K562 (cell line): ENCODE results near the gene P4HB. TPM values are rescaled to one million over a fixed set of nuclear protein-coding genes. Genes with fewer than 3 reads are reported as not detected.

Source experiments
- ATAC-seq: fragments of 200-7000 bp; cut with Tn5 transposase; 3 replicates; pipeline ENCODE4 v1.9.1; 2020; ENCODE audit warnings: moderate library complexity
- BruUV-seq: library from RNA; stranded (reverse); fragments of 400-500 nt; replicated peaks from 2 replicates; lab custom pipeline; 2021; lab: Mats Ljungman, UMichigan
- CTCF ChIA-PET: fragments of 300-600 bp; formaldehyde crosslinking; extraction: SDS; loops from one replicate; lab custom pipeline; 2021; ENCODE audit warnings: low intra/inter-chr PET ratio; lab: Yijun Ruan, JAX
- POLR2A ChIA-PET: fragments of 300-600, 350-650 bp; sonication (Branson Sonifier 250); formaldehyde crosslinking; extraction: SDS; loops from one replicate; lab custom pipeline; 2021; ENCODE audit warnings: antibody characterized with exemption, inconsistent platforms; lab: Yijun Ruan, JAX
- DNase-seq, 4 experiments: peaks; one replicate each; pipeline versions ENCODE4 v3.0.0 to v3.0.0-alpha.2; 2011 to 2018; ENCODE audit warnings: low spot score in 3 of 4, mixed read lengths in 3 of 4; ENCODE audit errors: extremely low read depth in 1 of 4
- FAIRE-seq: peaks from 2 replicates; lab custom pipeline; 2011; peaks lifted over from hg19 to GRCh38; lab: Jason Lieb, UNC
- H2AFZ ChIP-seq: 2 replicates; pipeline ENCODE4 v1.6.0; 2011; ENCODE audit warnings: low read depth, low read length, control low read depth, inconsistent platforms
- H3K27ac ChIP-seq: fragments of 200-600 bp; 3 replicates; pipeline ENCODE4 v1.8.0; 2011; ENCODE audit warnings: low read depth, mild to moderate bottlenecking, control low read depth, inconsistent platforms, low read length, moderate library complexity, mixed read lengths; ENCODE audit errors: extremely low read depth
- H3K27me3 ChIP-seq, 2 experiments: fragments of 300-600 bp in 1 of 2; 2 replicates in 1 of 2; 3 replicates in 1 of 2; pipeline versions ENCODE4 v1.6.0 to v1.8.0; 2011; ENCODE audit warnings: inconsistent platforms in 2 of 2, low read length in 2 of 2, mild to moderate bottlenecking in 1 of 2, mixed read lengths in 1 of 2, moderate library complexity in 1 of 2; ENCODE audit not compliant: control insufficient read depth in 2 of 2, insufficient read depth in 2 of 2
- H3K36me3 ChIP-seq: fragments of 300-600 bp; 3 replicates; pipeline ENCODE4 v1.8.0; 2011; ENCODE audit warnings: mild to moderate bottlenecking, low read length, inconsistent platforms; ENCODE audit not compliant: control insufficient read depth, insufficient read depth
- H3K4me1 ChIP-seq, 2 experiments: fragments of 200-600 bp in 1 of 2; replicated peaks in 1 of 2; 2 replicates in 1 of 2; 3 replicates in 1 of 2; pipeline versions ENCODE4 v1.5.1 to v1.8.0; 2011; ENCODE audit warnings: inconsistent platforms in 2 of 2, low read length in 2 of 2, mild to moderate bottlenecking in 1 of 2, mixed read lengths in 1 of 2, moderate library complexity in 1 of 2; ENCODE audit not compliant: control insufficient read depth in 2 of 2, insufficient read depth in 2 of 2
- H3K4me2 ChIP-seq: 2 replicates; pipeline ENCODE4 v1.6.1; 2011; ENCODE audit warnings: low read length, control low read depth, inconsistent platforms, mixed read lengths; ENCODE audit not compliant: insufficient read depth
- H3K4me3 ChIP-seq: fragments of 200-600 bp; sonication (generic), shearing (Covaris generic); 2 replicates; pipeline ENCODE4 v1.5.1; 2016; ENCODE audit warnings: control low read depth, inconsistent platforms
- H3K79me2 ChIP-seq: fragments of 200-600 bp; 3 replicates; pipeline ENCODE4 v1.8.0; 2011; ENCODE audit warnings: low read length, inconsistent platforms; ENCODE audit not compliant: control insufficient read depth, insufficient read depth
- H3K9ac ChIP-seq, 2 experiments: 2 replicates each; pipeline versions ENCODE4 v1.6.0 to v1.6.1; 2011; ENCODE audit warnings: low read depth in 2 of 2, low read length in 2 of 2, control low read depth in 1 of 2, inconsistent platforms in 1 of 2, mild to moderate bottlenecking in 1 of 2, mixed read lengths in 1 of 2; ENCODE audit not compliant: insufficient read depth in 1 of 2
- H3K9me1 ChIP-seq: one replicate; pipeline ENCODE4 v1.6.0; 2011; ENCODE audit warnings: inconsistent platforms, mild to moderate bottlenecking, low read length, moderate library complexity; ENCODE audit not compliant: control insufficient read depth, insufficient read depth
- H3K9me3 ChIP-seq: replicated peaks from 2 replicates; pipeline ENCODE4 v1.5.1; 2011; ENCODE audit warnings: low read depth, low read length, inconsistent platforms; ENCODE audit not compliant: control insufficient read depth, insufficient read depth
- H4K20me1 ChIP-seq: replicated peaks from 2 replicates; pipeline ENCODE4 v1.6.1; 2011; ENCODE audit warnings: low read length, inconsistent platforms, mixed read lengths; ENCODE audit not compliant: control insufficient read depth, insufficient read depth
- BRCA1 ChIP-seq, 2 experiments: fragments of 450-650 bp in 1 of 2; sonication (generic) in 1 of 2; formaldehyde crosslinking in 1 of 2; IDR thresholded peaks; 2 replicates each; pipeline versions ENCODE4 v1.5.0 to v1.6.1; 2017 to 2020; ENCODE audit warnings: mild to moderate bottlenecking in 1 of 2, missing genetic modification reagents in 1 of 2
- C11orf30 ChIP-seq: fragments of 450-650 bp; IDR thresholded peaks from 2 replicates; pipeline ENCODE4 v1.6.1; 2016; ENCODE audit warnings: low read depth, mild to moderate bottlenecking
- CGGBP1 ChIP-seq: fragments of 250-450 bp; sonication (Bioruptor Pico); IDR thresholded peaks from 2 replicates; pipeline ENCODE4 v1.9.0; 2021; ENCODE audit warnings: mild to moderate bottlenecking
- DDX20 ChIP-seq: fragments of 450-650 bp; IDR thresholded peaks from 2 replicates; pipeline ENCODE4 v1.6.1; 2016; ENCODE audit warnings: missing genetic modification characterization, low read depth, mild to moderate bottlenecking, missing compliant biosample characterization, moderate library complexity
- ESRRB ChIP-seq: fragments of 250-450 bp; sonication (Bioruptor Pico); IDR thresholded peaks from 2 replicates; pipeline ENCODE4 v1.5.0; 2020; ENCODE audit warnings: mild to moderate bottlenecking, moderate library complexity, borderline replicate concordance
- ETS1 ChIP-seq: conservative IDR thresholded peaks from 2 replicates; pipeline ENCODE4 v1.6.1; 2011; ENCODE audit warnings: low read depth, mild to moderate bottlenecking, low read length; ENCODE audit not compliant: control insufficient read depth
- EZH2 ChIP-seq: IDR thresholded peaks from 2 replicates; pipeline ENCODE4 v1.6.1; 2012; ENCODE audit warnings: low read depth, mild to moderate bottlenecking, inconsistent platforms, low read length, borderline replicate concordance
- FOXA1 ChIP-seq: fragments of 450-650 bp; IDR thresholded peaks from 2 replicates; pipeline ENCODE4 v1.6.1; 2016; ENCODE audit warnings: mild to moderate bottlenecking, borderline replicate concordance
- HNRNPUL1 ChIP-seq: fragments of 200-400 bp; formaldehyde crosslinking; IDR thresholded peaks from 2 replicates; pipeline ENCODE4 v1.6.1; 2017; ENCODE audit warnings: low read length
- MAZ ChIP-seq, 2 experiments: fragments of 450-650 bp in 1 of 2; sonication (generic) in 1 of 2; formaldehyde crosslinking; IDR thresholded peaks in 1 of 2; conservative IDR thresholded peaks in 1 of 2; 2 replicates each; pipeline versions ENCODE4 v1.4.0 to v1.5.0; 2020; ENCODE audit warnings: mild to moderate bottlenecking in 1 of 2, missing genetic modification reagents in 1 of 2
- PCBP2 ChIP-seq: fragments of 200-400 bp; formaldehyde crosslinking; IDR thresholded peaks from 2 replicates; pipeline ENCODE4 v1.6.1; 2018; ENCODE audit warnings: low read length, low read depth, mild to moderate bottlenecking, moderate library complexity; ENCODE audit not compliant: poor library complexity, severe bottlenecking
- POLR2B ChIP-seq: fragments of 450-650 bp; IDR thresholded peaks from 2 replicates; pipeline ENCODE4 v1.6.1; 2018; ENCODE audit warnings: low read depth; ENCODE audit not compliant: partially characterized antibody
- POLR2G ChIP-seq: fragments of 200-400 bp; formaldehyde crosslinking; IDR thresholded peaks from 2 replicates; pipeline ENCODE4 v1.6.1; 2017; ENCODE audit warnings: low read depth, mild to moderate bottlenecking, antibody characterized with exemption, low read length, moderate library complexity
- SMAD2 ChIP-seq: fragments of 150-350 bp; IDR thresholded peaks from 2 replicates; pipeline ENCODE4 v1.6.1; 2014; ENCODE audit warnings: low read depth, mild to moderate bottlenecking, low read length
- STAT5A ChIP-seq: IDR thresholded peaks from 2 replicates; pipeline ENCODE4 v1.6.1; 2012; ENCODE audit warnings: low read length, inconsistent platforms, borderline replicate concordance
- TAF9B ChIP-seq: fragments of 450-650 bp; IDR thresholded peaks from 2 replicates; pipeline ENCODE4 v1.6.1; 2018; ENCODE audit warnings: mild to moderate bottlenecking; ENCODE audit not compliant: partially characterized antibody
- THRAP3 ChIP-seq: fragments of 450-650 bp; IDR thresholded peaks from 2 replicates; pipeline ENCODE4 v1.6.1; 2016; ENCODE audit warnings: mild to moderate bottlenecking, inconsistent platforms, borderline replicate concordance
- ZBTB17 ChIP-seq: fragments of 450-650 bp; formaldehyde crosslinking; IDR thresholded peaks from 2 replicates; pipeline ENCODE4 v1.4.0; 2020; ENCODE audit warnings: mild to moderate bottlenecking
- ZNF764 ChIP-seq: fragments of 250-450 bp; sonication (Bioruptor Pico); IDR thresholded peaks from 2 replicates; pipeline ENCODE4 v1.4.0; 2020; ENCODE audit warnings: low read depth, mild to moderate bottlenecking, moderate library complexity
- WGBS: fragments of 100-300 bp; shearing (Covaris generic); methylation state at CpG from one replicate; pipeline ENCODE4 v1.1.6; 2016; ENCODE audit warnings: low coverage, mixed read lengths; ENCODE audit not compliant: insufficient coverage; ENCODE audit errors: missing lambda C conversion rate; 5-methylcytosine and 5-hydroxymethylcytosine counted together
- in situ Hi-C: fragments of 300-500 bp; cut with MboI; formaldehyde crosslinking; loops from 4 replicates; pipeline ENCODE4 v1.15.0; 2018; ENCODE audit warnings: inconsistent platforms, mixed read lengths
- intact Hi-C: fragments of 100-400 bp; cut with micrococcal nuclease; formaldehyde crosslinking; loops from 2 replicates; pipeline ENCODE4 v1.14.2; 2022
- polyA plus RNA-seq, 8 experiments: library from polyadenylated mRNA; depleted of rRNA in 4 of 8; stranded (reverse) in 5 of 8; unstranded in 3 of 8; fragments of >200 nt; fragmentation: Nextera tagmentation in 2 of 8; fragmentation: Illumina TruSeq in 1 of 8; extraction: Ambion mirVana in 2 of 8; extraction: Trizol in 1 of 8; gene quantifications; 2 replicates each; pipeline versions ENCODE4 v1.2.1 to v1.2.3, GENCODE V29; 2011 to 2014; ENCODE audit warnings: inconsistent platforms in 1 of 8, missing spikeins in 1 of 8
- total RNA-seq, 7 experiments: library from RNA; depleted of rRNA in 6 of 7; stranded (reverse); fragments of >200 nt in 6 of 7; fragmentation: Illumina TruSeq in 2 of 7; extraction: Trizol in 2 of 7; gene quantifications; 2 replicates each; pipeline versions ENCODE4 v1.2.1 to v1.2.3, GENCODE V29; 2011 to 2021; ENCODE audit warnings: low replicate concordance in 1 of 7

The P4HB gene
- total and polyA plus RNA-seq, 9 of the 15 experiments (the other 6 are each of a cell fraction or from before 2014, with no cell fraction given) = 4.4 to 645 (median 325) TPM

GRCh38 chr17:81902653-81903414, 42.5 kb upstream of the P4HB start (continued):
- TF ChIP-seq HNRNPUL1 (no peak), ZNF764 (no peak), THRAP3 (no peak), ESRRB (no peak)

GRCh38 chr17:81902023-81902652, 41.8 kb upstream of the P4HB start, which contains the start of gene NPB:
TSS of gene NPB (plus strand) at chr17:81902238. CDS start at chr17:81902278, 40 bp downstream.
- CTCF ChIA-PET = no interaction called here
- TF ChIP-seq EZH2 = no peak
- TF ChIP-seq STAT5A = no peak
- peak in 1 of 2 experiments; percentile 28; a peak in 2 of 4 replicates for TF ChIP-seq MAZ (CRISPR knock-in tag; conservative IDR thresholded peaks at IDR 0.05 in 1 of 2, IDR thresholded peaks at IDR 0.05 in 1 of 2)
- no peak for TF ChIP-seq POLR2B
- TF ChIP-seq POLR2G = peak; percentile 78
- no peak for TF ChIP-seq SMAD2
- TF ChIP-seq PCBP2 = no peak
- no peak for TF ChIP-seq BRCA1 (IDR thresholded peaks at IDR 0.05)
- no peak for TF ChIP-seq BRCA1 (CRISPR knock-in tag; IDR thresholded peaks at IDR 0.05)
- no peak for TF ChIP-seq TAF9B
- no peak for TF ChIP-seq CGGBP1 (CRISPR knock-in tag)
- no peak for TF ChIP-seq ETS1
- TF ChIP-seq ZBTB17 = peak; percentile 33; the same call in 1 of the 2 replicates
- TF ChIP-seq FOXA1 = no peak
- no peak for TF ChIP-seq DDX20 (tag)
- TF ChIP-seq C11orf30 = no peak

More at GRCh38 chr17:81902023-81902652, 41.8 kb upstream of the P4HB start, which contains the start of gene NPB:
- no peaks in the 10 kb centered on the region for H3K79me2 ChIP-seq
- no peaks in the 10 kb centered on the region for H3K9me1 ChIP-seq
- peak within 1 kb of the TSS; percentile 51 for H3K4me2 ChIP-seq
- peak within 1 kb of the TSS; percentile 27; the same call in 1 of the 3 replicates for H3K27ac ChIP-seq
- peak within 1 kb of the TSS in 1 of 2 experiments; percentile 89; a peak in 3 of 4 replicates for H3K9ac ChIP-seq
- H4K20me1 ChIP-seq = peaks cover 9% of the 10 kb centered on the region; the same call in 1 of the 2 replicates
- H3K9me3 ChIP-seq = no peaks in the 10 kb centered on the region
- no TSS peak for BruUV-seq
- no peaks in the 10 kb centered on the region for H3K27me3 ChIP-seq
- peak; percentile 86 for ATAC-seq
- H3K4me3 ChIP-seq = peak within 1 kb of the TSS; percentile 32; the same call in 1 of the 2 replicates
- intact Hi-C loops (no loop called here), in situ Hi-C loops (no loop called here)
- POLR2A ChIA-PET = interaction anchor here (0.6 to 1.7 kb wide), 8 partner anchors 9 to 251 kb away, joined by 3 to 10 read pairs (median 4); partner anchors contain the start of genes ANAPC11 and PCYT2
- no peak for FAIRE-seq
- H2AFZ ChIP-seq = no peak within 1 kb of the TSS
- peaks cover 74% of the 10 kb centered on the region; the same call in 2 of the 3 replicates for H3K36me3 ChIP-seq
- peak; percentile 65 to 73 (median 68) for DNase-seq
- peaks cover 10 to 84% of the 10 kb centered on the region in 2 experiments for H3K4me1 ChIP-seq
- WGBS = under 1% methylated on average over 26 of the region's 79 CpGs
